Superior temporal gyrus (tissue), 1 donor: Measurements from ENCODE around the gene OR2H2.

Source experiments
- DNase-seq: peaks from one replicate; pipeline ENCODE4 v3.0.0-alpha.2; 2016; ENCODE audit errors: extremely low spot score

Gene OR2H2

GRCh38 chr6:29629571-29629970, 44.6 kb downstream of the OR2H2 start:
- peak; percentile 16 for DNase-seq

- no peak for DNase-seq
Measured at GRCh38 chr6:29630315-29630714, 45.4 kb downstream of the OR2H2 start.

GRCh38 chr6:29631209-29631810, 46.4 kb downstream of the OR2H2 start:
- DNase-seq = peak; percentile 12

- peak; percentile 10 for DNase-seq
Measured at GRCh38 chr6:29631860-29632731, 47.2 kb downstream of the OR2H2 start.

- DNase-seq = peak; percentile 66
Measured at GRCh38 chr6:29632789-29633533, 48.0 kb downstream of the OR2H2 start, which contains the start of gene GABBR1. Gene GABBR1, minus strand, starts transcription at chr6:29633183. Its CDS starts 798 bp downstream, at chr6:29632385.

GRCh38 chr6:29633534-29633905, 48.6 kb downstream of the OR2H2 start:
- peak; percentile 62 for DNase-seq

- no peak for DNase-seq
Measured at GRCh38 chr6:29637247-29637646, 52.3 kb downstream of the OR2H2 start.
